WI38 (cell line): Measurements from ENCODE around the gene OR8G5.

ENCODE experiments used
- H3K4me3 ChIP-seq: 2 replicates; pipeline ENCODE4 v1.5.1; 2011; ENCODE audit warnings: low read depth, mild to moderate bottlenecking, control low read depth, low read length
- TF ChIP-seq, protein P1 (sequence below): IDR thresholded peaks from 2 replicates; pipeline ENCODE4 v1.5.1; 2012; ENCODE audit warnings: low read depth, mild to moderate bottlenecking, control low read depth, low read length

OR8G5 gene, protein sequence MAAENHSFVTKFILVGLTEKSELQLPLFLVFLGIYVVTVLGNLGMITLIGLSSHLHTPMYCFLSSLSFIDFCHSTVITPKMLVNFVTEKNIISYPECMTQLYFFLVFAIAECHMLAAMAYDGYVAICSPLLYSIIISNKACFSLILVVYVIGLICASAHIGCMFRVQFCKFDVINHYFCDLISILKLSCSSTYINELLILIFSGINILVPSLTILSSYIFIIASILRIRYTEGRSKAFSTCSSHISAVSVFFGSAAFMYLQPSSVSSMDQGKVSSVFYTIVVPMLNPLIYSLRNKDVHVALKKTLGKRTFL

DNA sequence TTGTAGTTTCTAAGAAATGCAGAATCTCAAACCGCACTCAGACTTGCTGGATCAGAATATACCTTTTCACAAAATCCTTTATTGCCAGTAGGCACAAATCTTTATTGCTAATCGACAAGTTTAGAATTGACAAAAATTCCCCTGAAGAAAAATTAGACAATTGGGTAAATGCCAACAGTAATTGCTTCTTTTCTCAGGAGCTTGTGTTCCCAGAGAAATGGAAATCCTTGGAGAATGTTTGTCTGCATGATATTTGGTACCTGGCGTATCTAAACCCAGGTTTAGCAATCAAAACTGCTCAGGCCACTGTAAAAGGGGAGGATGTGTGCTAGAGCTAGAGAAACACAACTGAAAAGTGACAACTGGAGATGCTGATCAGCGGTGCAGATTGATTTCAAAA, at the start of gene OR8G5:
Gene OR8G5, plus strand, starts transcription at position 301 of the 400 bp plus-strand sequence. CDS start 8,556 bp downstream, outside the sequence.
- TF ChIP-seq, protein P1, sequence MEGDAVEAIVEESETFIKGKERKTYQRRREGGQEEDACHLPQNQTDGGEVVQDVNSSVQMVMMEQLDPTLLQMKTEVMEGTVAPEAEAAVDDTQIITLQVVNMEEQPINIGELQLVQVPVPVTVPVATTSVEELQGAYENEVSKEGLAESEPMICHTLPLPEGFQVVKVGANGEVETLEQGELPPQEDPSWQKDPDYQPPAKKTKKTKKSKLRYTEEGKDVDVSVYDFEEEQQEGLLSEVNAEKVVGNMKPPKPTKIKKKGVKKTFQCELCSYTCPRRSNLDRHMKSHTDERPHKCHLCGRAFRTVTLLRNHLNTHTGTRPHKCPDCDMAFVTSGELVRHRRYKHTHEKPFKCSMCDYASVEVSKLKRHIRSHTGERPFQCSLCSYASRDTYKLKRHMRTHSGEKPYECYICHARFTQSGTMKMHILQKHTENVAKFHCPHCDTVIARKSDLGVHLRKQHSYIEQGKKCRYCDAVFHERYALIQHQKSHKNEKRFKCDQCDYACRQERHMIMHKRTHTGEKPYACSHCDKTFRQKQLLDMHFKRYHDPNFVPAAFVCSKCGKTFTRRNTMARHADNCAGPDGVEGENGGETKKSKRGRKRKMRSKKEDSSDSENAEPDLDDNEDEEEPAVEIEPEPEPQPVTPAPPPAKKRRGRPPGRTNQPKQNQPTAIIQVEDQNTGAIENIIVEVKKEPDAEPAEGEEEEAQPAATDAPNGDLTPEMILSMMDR: no peak
- no peak within 1 kb of the TSS for H3K4me3 ChIP-seq

DNA sequence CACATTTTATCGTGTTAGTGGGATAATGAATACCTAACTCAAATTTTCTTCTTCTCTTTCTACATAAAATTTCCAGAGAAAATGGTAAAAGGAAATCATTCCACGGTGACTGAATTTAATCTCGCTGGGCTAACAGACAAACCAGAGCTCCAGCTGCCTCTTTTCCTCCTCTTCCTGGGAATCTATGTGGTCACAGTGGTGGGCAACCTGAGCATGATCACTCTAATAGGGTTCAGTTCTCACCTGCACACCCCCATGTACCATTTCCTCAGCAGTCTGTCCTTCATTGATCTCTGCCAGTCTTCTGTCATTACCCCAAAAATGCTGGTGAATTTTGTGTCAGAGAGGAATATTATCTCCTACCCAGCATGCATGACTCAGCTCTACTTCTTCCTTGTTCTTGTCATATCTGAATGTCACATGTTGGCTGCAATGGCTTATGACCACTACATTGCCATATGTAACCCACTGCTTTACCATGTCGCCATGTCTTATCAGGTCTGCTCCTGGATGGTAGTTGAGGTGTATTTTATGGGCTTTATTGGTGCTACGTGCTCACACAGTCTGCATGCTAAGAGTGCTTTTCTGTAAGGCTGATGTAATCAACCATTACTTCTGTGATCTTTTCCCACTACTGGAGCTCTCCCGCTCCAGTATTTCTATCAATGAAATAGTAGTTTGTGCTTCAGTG, 48.9 kb upstream of the OR8G5 start:
- TF ChIP-seq, protein P1: no peak
- H3K4me3 ChIP-seq: no peak overlapping the region

DNA sequence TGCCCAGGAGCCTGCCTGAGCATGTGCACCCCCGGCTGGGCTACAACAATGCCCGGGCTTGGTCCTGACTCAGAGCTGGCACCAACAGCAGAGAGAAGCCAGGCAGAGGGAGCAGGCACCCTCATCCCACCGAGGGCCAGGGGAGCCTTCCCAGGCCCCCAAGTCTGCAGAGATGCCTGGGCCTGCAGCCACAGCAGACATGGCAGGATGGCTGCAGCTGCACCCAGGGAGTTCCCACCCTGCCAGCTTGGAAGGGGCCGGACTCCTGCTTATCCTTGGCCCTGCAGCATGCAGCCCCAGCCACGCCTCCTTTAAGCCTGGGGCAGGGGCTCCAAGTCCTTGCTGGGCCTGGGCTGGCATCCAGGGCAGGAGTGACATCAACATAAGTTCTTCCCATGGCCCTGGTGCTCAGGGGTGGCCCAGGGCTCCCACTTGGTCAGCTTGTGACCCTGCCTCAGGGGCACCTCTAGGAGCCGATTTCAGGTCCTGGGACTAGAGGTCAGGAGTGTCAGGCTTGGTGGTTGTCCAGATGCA, 46.3 kb upstream of the OR8G5 start:
- no peak overlapping the region for H3K4me3 ChIP-seq
- TF ChIP-seq, protein P1: no peak

DNA sequence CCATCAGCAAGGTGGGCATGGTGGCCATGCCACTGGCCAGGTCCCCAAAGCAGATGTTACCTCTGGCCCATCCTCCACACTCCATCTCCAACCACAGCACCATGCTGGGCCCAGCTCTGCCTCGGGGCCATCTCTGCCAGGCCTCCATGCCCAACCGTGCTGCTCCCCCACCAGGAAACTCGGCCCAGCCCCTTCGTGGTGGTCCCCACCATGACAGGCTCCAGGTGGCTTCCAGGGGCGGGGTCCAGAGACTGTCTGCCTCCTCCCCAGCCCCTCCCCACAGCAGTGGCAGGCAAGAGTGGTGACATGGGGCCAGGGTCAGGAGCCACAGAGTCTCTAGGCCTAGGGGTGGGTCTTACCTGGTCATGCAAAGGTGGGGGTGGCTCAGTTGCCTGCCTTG, 45.8 kb upstream of the OR8G5 start:
- H3K4me3 ChIP-seq: no peak overlapping the region
- TF ChIP-seq, protein P1: no peak

DNA sequence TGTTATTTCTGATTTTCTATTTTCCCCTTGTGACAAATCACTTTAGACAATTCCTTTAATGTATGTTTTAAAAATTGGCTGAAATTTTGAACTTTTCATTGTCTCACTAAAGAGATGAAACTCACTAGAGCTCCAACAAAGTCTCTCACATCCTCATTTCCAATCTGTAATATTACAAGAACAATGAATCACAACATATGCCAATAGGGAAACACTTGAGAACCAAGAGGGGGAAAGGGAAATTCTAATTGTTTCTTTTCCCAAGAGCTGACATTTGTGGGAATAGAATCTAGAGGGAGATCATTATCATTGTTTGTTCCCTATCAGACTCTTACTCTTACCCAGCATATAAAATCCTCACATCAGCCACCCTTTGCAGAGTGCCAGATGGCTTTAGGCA, 44.9 kb upstream of the OR8G5 start:
- TF ChIP-seq, protein P1: no peak
- H3K4me3 ChIP-seq: no peak overlapping the region

DNA sequence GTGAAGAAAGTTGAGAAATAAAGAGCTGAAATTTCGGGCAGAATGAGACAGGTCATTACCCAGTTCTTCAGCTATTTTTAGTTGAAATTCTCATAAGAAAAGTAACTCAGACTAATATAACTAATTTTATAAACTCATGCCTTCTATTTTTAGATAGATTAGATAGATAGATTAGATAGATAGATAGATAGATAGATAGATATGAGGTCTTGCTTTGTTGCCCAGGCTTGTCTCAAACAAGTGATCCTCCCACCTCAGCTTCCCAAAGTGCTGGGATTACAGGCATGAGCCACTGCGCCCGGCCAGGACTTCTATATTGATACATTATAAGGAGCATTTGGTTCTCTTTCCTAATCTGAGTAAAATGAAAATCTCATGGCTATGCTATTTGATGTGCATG, 42.1 kb upstream of the OR8G5 start:
- TF ChIP-seq, protein P1: no peak
- H3K4me3 ChIP-seq: no peak overlapping the region

DNA sequence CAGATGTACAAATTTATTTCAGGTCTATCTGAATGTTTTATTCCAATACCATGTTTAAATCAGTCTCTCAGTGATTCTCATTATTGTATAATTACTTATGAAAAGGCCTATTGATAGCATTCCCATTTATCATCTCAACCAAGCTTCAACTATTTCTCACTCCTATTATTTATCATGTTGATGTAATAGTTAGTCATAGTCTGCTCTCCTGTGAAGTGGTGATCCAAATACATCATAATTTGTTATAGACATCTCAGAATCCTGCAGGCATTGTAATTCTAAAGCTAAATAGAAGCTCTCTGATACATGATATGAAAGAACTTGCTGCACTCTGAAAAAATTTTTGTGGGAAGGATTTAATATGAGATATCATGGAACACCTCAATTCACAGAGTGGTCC, 37.0 kb upstream of the OR8G5 start:
- TF ChIP-seq, protein P1: no peak
- no peak overlapping the region for H3K4me3 ChIP-seq
